HG02759 (cell line): ENCODE measurements around the gene SOWAHA.
A peak's percentile ranks its signal among the peaks of the same experiment; 100 is the strongest.
"Not testable (repeated sequence)": the region's sequence is repeated elsewhere in the genome, so short reads cannot be mapped to it uniquely, and the experiment has no call there.

Source experiments
- ATAC-seq: cut with Tn5 transposase; IDR thresholded peaks from one replicate; pipeline ENCODE4 v1.9.1; 2021; ENCODE audit warnings: mild to moderate bottlenecking, moderate library complexity; ENCODE audit not compliant: unreplicated experiment

Gene SOWAHA

GRCh38 chr5:132848270-132848669 lies 35.2 kb downstream of the SOWAHA start:
- no peak for ATAC-seq

GRCh38 chr5:132849347-132849746 lies 36.2 kb downstream of the SOWAHA start:
- no peak for ATAC-seq

- no peak for ATAC-seq
Measured at GRCh38 chr5:132850066-132850465, 37.0 kb downstream of the SOWAHA start.

- no peak for ATAC-seq
Measured at GRCh38 chr5:132853323-132853722, 40.2 kb downstream of the SOWAHA start.

- no peak for ATAC-seq
Measured at GRCh38 chr5:132853790-132854189, 40.7 kb downstream of the SOWAHA start.

GRCh38 chr5:132854301-132854700 lies 41.2 kb downstream of the SOWAHA start:
- ATAC-seq = no peak

GRCh38 chr5:132854992-132855391 lies 41.9 kb downstream of the SOWAHA start:
- ATAC-seq = not testable (repeated sequence)

- no peak for ATAC-seq
Measured at GRCh38 chr5:132856011-132856410, 42.9 kb downstream of the SOWAHA start.

GRCh38 chr5:132859889-132860437 lies 46.9 kb downstream of the SOWAHA start:
- no peak for ATAC-seq

- no peak for ATAC-seq
Measured at GRCh38 chr5:132860742-132861141, 47.6 kb downstream of the SOWAHA start.

GRCh38 chr5:132865668-132866341 lies 52.7 kb downstream of the SOWAHA start:
- ATAC-seq = peak; percentile 21
